ENCODE results near the gene SEZ6L2. TPM values are rescaled to one million over a fixed set of nuclear protein-coding genes. Genes with fewer than 3 reads are reported as not detected.

Gene SEZ6L2
- total RNA-seq, 1 experiment from 2014 or later, result 44.7 TPM

GRCh38 chr16:29873319-29873718 lies 26.0 kb downstream of the SEZ6L2 start:
- Histone ChIP-seq H3K27ac (ENCODE audit: insufficient read length, low read depth, low read length) (no peak overlapping the region), H3K23me2 (ENCODE audit: insufficient read length, low read depth, low read length, poor library complexity, severe bottlenecking) (peaks cover 10% of the 10 kb centered on the region), H2AK5ac (ENCODE audit: insufficient read length, low read length) (no peak overlapping the region), H4K5ac (ENCODE audit: insufficient read length, low read depth, low read length) (no peak overlapping the region), H3K4ac (ENCODE audit: low read depth, low read length) (no peak overlapping the region), H3K79me2 (ENCODE audit: insufficient read depth, low read length) (no peaks in the 10 kb centered on the region), H2AFZ (ENCODE audit: low read length) (no peak overlapping the region), H3K4me2 (ENCODE audit: insufficient read depth, insufficient read length, low read length) (no peak overlapping the region), H3K27me3 (ENCODE audit: insufficient read depth, low read length) (no peaks in the 10 kb centered on the region), H3K56ac (ENCODE audit: insufficient read length, low read depth, low read length) (no peak overlapping the region), H3K79me1 (ENCODE audit: insufficient read depth, low read depth, low read length, poor library complexity, severe bottlenecking) (no peaks in the 10 kb centered on the region), H2BK15ac (ENCODE audit: low read depth, low read length) (no peak overlapping the region), H2BK5ac (ENCODE audit: insufficient read length, low read length) (no peak overlapping the region), H2BK120ac (ENCODE audit: low read depth, low read length, poor library complexity, severe bottlenecking) (no peak overlapping the region), H3K18ac (ENCODE audit: insufficient read length, low read depth, low read length) (no peak overlapping the region), H3K9ac (ENCODE audit: extremely low read depth, insufficient read length, low read length) (no peak overlapping the region), H3K9me3 (ENCODE audit: control insufficient read depth, low read depth, low read length) (no peaks in the 10 kb centered on the region), H3K23ac (ENCODE audit: insufficient read length, low read depth, low read length) (no peak overlapping the region), H3T11ph (ENCODE audit: low read length) (no peak overlapping the region), H4K8ac (replicated peaks; ENCODE audit: insufficient read length, low read depth, low read length) (no peak overlapping the region), H2BK12ac (ENCODE audit: insufficient read length, low read depth, low read length) (no peak overlapping the region), H2BK20ac (ENCODE audit: low read depth, low read length, poor library complexity, severe bottlenecking) (no peak overlapping the region), H3K14ac (ENCODE audit: insufficient read depth, low read length) (no peak overlapping the region), H4K91ac (ENCODE audit: insufficient read length, low read depth, low read length) (no peak overlapping the region), H3K4me1 (ENCODE audit: insufficient read depth, low read length) (no peaks in the 10 kb centered on the region), H4K20me1 (ENCODE audit: control insufficient read depth, insufficient read depth, insufficient read length) (no peaks in the 10 kb centered on the region)
- DNase-seq, result no peak
- no CpG with 5 or more reads among the region's 26 CpGs for WGBS (ENCODE audit: extremely low coverage, insufficient read length, low lambda C conversion rate)
- Mint-ChIP-seq H3K4me3 (no peak overlapping the region), H3K27me3 (ENCODE audit: low read depth) (peaks cover 5% of the 10 kb centered on the region), H3K4me1 (peaks cover 13 to 14% of the 10 kb centered on the region in 2 experiments), H3K9me3 (no peaks in the 10 kb centered on the region; a peak in 1 of 5 replicates), H3K36me3 (ENCODE audit: insufficient read depth in 1 of 3, low read depth in 3 of 3) (peaks cover 0 to 13% (median 10%) of the 10 kb centered on the region in 3 experiments; a peak in 5 of 7 replicates), H3K27ac (no peak overlapping the region)
- no peak for TF ChIP-seq CTCF (conservative IDR thresholded peaks at IDR 0.05)

Measured in H9 (cell line).